Spleen (tissue), 7 donors: ENCODE data around the gene KLHDC4.

Experiments used
- POLR2A ChIP-seq, 3 donors: fragments of 450-650 bp; IDR thresholded peaks; one replicate each; pipeline ENCODE4 v1.5.1; 2017; ENCODE audit warnings: antibody characterized with exemption in 3 of 3, mild to moderate bottlenecking in 1 of 3
- POLR2AphosphoS5 ChIP-seq, 3 donors: sonication (generic); formaldehyde crosslinking; IDR thresholded peaks; one replicate each; pipeline ENCODE4 v1.5.1; 2017; ENCODE audit warnings: antibody characterized with exemption in 3 of 3
- TF ChIP-seq, protein P1 (sequence below), 11 experiments: fragments of 200-600 bp in 7 of 11; fragments of 450-650 bp in 4 of 11; sonication (generic) in 4 of 11; IDR thresholded peaks in 8 of 11; conservative IDR thresholded peaks in 3 of 11; 1 replicate in 7 of 11; 2 replicates in 4 of 11; pipeline versions ENCODE4 v1.4.0 to v1.8.0; 2016 to 2021; ENCODE audit warnings: antibody characterized with exemption in 11 of 11, inconsistent platforms in 4 of 11, mild to moderate bottlenecking in 1 of 11
- donor health status: DM: no; HTN: no; CAD: no; lungs with moderate emphysema.
- donor health status: DM: no; HTN: no; CAD: no.
- donor health status: DM: no; HTN: no; CAD: no.

DNA sequence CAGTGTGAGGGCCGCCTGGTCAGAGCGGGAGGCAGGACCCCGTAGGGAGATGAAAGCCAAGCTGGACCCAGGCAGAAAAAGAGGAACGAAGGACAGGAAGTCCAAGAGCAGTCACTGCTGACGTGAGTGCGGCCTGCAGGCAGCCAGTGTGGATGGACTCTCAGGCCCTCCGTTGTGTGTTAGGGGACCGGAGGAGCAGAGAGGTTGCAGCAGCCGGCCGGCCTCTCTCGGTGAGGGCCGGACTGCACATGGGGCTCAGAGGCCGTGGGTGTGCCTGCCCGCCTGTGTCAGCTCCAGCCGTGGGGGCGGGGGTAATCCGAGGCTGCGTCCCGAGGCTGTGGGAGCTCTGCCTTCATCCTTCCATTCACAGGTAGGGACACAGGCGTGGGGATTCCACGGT lies 96.1 kb downstream of the KLHDC4 start:
- TF ChIP-seq, protein P1, sequence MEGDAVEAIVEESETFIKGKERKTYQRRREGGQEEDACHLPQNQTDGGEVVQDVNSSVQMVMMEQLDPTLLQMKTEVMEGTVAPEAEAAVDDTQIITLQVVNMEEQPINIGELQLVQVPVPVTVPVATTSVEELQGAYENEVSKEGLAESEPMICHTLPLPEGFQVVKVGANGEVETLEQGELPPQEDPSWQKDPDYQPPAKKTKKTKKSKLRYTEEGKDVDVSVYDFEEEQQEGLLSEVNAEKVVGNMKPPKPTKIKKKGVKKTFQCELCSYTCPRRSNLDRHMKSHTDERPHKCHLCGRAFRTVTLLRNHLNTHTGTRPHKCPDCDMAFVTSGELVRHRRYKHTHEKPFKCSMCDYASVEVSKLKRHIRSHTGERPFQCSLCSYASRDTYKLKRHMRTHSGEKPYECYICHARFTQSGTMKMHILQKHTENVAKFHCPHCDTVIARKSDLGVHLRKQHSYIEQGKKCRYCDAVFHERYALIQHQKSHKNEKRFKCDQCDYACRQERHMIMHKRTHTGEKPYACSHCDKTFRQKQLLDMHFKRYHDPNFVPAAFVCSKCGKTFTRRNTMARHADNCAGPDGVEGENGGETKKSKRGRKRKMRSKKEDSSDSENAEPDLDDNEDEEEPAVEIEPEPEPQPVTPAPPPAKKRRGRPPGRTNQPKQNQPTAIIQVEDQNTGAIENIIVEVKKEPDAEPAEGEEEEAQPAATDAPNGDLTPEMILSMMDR (IDR thresholded peaks at IDR 0.05 in 8 of 11, conservative IDR thresholded peaks at IDR 0.05 in 3 of 11): no peak
- TF ChIP-seq POLR2AphosphoS5 (IDR thresholded peaks at IDR 0.05) (no peak), POLR2A (IDR thresholded peaks at IDR 0.05) (no peak)
